Fibroblast of mammary gland (primary cell): ENCODE measurements around the gene TBPL1.

ENCODE experiments used
- DNase-seq: peaks from one replicate; pipeline ENCODE4 v3.0.0-alpha.2; 2010; ENCODE audit warnings: low read depth
- H3K4me3 ChIP-seq: 2 replicates; pipeline ENCODE4 v1.5.1; 2011; ENCODE audit warnings: low read depth, mild to moderate bottlenecking, low read length, moderate library complexity; ENCODE audit not compliant: control insufficient read depth
- TF ChIP-seq, protein P1 (sequence below): conservative IDR thresholded peaks from 2 replicates; pipeline ENCODE4 v1.5.1; 2011; ENCODE audit warnings: low read depth, low read length, inconsistent platforms; ENCODE audit not compliant: control insufficient read depth, insufficient read depth

TBPL1 gene

DNA sequence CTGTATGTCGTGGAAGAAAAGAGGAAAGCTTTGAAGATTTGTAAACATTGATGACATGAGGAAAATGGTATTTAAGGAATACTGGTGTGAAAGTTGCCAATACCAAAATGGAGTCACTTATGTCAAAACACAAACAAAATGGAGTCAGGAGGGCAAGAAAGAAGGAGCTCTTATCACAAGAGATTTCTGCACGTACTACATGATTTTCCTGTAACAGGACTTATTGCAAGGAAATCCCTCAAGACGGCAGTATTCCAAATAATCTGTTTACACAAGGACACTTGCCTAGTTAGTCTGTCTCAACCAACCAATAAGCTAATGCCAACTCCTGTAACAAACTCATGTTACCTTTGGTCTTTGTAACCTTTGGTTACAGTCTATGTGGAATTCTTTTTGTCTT, 69.6 kb downstream of the TBPL1 start:
- no peak overlapping the region for H3K4me3 ChIP-seq
- no peak for DNase-seq
- TF ChIP-seq, protein P1, sequence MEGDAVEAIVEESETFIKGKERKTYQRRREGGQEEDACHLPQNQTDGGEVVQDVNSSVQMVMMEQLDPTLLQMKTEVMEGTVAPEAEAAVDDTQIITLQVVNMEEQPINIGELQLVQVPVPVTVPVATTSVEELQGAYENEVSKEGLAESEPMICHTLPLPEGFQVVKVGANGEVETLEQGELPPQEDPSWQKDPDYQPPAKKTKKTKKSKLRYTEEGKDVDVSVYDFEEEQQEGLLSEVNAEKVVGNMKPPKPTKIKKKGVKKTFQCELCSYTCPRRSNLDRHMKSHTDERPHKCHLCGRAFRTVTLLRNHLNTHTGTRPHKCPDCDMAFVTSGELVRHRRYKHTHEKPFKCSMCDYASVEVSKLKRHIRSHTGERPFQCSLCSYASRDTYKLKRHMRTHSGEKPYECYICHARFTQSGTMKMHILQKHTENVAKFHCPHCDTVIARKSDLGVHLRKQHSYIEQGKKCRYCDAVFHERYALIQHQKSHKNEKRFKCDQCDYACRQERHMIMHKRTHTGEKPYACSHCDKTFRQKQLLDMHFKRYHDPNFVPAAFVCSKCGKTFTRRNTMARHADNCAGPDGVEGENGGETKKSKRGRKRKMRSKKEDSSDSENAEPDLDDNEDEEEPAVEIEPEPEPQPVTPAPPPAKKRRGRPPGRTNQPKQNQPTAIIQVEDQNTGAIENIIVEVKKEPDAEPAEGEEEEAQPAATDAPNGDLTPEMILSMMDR = no peak

DNA sequence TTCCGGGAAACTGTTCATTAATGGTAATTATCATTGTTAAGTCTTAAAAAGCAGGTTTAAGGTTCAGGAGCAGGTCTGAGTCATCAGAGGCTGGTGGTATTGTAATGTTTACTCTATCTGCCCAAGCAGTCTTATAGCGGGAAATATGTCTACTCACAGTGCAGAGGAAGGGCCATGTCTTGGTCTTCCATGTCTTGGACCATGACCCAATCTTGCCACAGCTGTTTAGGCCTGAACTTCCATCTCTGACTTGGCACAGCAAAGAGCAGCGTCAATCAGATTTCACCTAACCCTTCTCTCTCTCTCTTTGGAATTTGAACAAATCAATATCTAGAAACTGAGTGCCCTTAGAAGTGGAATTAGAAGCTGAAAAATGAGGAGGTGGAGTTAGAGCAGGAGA, 73.6 kb downstream of the TBPL1 start:
- peak; percentile 35 for DNase-seq
- no peak overlapping the region for H3K4me3 ChIP-seq
- TF ChIP-seq, protein P1 = no peak

DNA sequence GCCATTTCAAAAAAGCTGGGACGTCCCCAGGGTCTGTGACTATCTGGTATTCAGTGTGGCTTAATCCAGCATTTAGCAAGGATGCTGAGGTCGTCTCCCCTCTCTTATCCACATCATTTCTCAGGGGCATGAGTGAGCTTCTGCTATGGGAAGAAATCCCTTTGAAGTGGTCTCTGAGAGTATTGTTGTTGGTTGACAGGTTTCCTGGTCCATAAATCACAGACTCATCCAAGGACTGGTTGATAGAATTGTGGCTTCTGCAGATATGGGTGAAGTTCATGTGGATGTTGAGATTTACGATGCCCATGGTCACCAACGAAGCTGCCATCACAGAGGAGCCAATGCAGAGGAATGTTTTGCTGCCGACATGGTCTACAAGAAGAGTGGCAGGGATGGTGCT, 75.4 kb downstream of the TBPL1 start:
- H3K4me3 ChIP-seq = no peak overlapping the region
- TF ChIP-seq, protein P1 = no peak
- no peak for DNase-seq

DNA sequence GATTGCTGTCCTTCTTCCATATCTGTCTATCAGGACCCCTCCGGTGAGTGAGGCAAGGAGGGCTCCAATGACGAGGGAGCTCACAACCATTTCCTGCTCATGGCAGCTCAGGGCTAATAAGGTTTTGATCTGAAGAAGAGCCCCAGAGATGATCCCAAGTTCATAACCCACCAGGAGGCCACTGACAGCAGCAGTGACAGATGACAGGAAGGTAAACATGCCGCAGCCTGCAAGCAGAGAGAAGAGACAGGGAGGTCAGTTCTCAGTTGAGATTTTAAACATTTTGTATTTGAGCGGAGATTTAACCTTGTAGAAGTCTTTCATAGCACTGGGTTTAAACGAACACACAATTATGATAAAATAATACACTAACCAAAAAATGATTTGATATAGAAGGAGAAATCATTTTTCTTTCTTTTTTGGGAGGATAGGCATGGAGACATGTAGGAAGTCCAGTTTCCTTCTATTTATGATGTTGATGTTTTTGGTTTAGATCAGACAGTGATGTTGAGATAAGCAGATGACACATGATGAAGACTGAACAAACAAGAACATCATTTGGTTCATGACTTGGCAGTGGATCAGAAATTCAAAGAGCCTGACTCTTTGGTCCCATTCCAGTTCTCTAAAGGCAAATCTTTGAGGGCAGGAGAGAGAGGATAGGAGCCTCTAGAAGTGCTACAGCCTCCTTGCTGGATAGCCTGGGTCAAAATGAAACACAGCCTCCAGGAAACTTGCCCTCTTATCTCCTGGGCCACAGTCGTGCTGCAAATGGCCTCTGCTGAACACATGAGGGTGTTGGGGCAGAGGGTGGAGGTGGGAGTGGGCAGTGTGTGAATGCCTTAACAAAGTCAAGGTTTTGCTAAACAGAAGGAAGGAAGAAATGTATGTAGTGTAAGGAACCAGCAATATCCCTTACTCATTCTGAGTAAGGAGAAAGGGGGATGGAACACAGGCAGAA, 76.8 kb downstream of the TBPL1 start:
- TF ChIP-seq, protein P1 = no peak
- H3K4me3 ChIP-seq = no peak overlapping the region
- peak; percentile 63 for DNase-seq

DNA sequence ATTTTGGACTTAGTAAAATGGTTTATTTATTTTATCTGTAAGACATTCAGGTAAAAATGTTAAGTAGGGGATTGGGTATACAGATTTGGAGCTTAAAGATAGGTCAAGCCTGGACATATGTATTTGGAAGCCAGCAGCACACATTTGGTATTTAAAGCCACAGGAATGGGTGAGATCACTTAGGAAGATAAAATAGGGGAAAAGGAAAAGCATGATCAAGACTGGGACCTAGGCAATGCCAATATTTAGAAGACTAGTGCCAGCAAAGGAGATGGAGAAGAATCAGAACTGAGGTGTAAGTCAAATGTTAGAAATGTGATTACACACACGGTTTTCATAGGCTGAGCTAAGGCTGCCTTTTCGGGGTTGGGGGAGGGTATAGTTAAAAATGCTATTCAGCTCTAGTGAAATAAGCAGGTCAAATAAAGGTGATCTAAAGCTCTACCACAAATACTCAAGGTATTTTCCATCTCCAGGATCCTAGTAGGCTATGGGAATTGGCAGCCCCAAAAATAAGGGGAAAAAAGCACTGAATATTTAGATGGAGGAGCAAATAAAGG, 78.8 kb downstream of the TBPL1 start:
- DNase-seq = peak; percentile 19
- TF ChIP-seq, protein P1 = no peak
- H3K4me3 ChIP-seq = no peak overlapping the region

DNA sequence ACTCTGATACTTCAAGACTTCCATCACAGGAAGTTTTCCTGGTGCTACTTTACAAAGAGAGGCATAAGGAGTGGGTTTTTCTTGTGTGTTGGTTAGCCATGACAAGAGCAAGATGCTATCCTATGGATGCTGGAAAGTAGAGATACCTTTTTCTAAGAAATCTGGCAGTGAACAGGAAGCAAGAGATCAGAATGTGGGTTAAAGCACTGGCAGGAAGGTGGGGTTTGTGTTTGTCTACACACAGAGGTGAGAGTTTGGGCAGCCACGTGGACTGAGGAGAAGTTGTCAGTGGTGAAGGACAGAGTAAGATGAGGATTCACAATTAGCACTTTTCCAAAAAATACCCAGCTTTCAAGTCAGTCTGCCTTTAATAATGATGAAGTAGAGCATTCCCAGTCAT, 81.5 kb downstream of the TBPL1 start:
- no peak for DNase-seq
- H3K4me3 ChIP-seq = no peak overlapping the region
- TF ChIP-seq, protein P1 = no peak
